Keratinocyte (primary cell): ENCODE data around the gene GPT2. TPM values are rescaled to one million over a fixed set of nuclear protein-coding genes. Genes with fewer than 3 reads are reported as not detected.

Experiments
- DNase-seq: peaks from one replicate; pipeline ENCODE4 v3.0.0-alpha.2; 2011; ENCODE audit warnings: low read depth, missing footprints, low spot score
- FAIRE-seq: peaks from 2 replicates; lab custom pipeline; 2011; peaks lifted over from hg19 to GRCh38; lab: Jason Lieb, UNC
- H2AFZ ChIP-seq: 2 replicates; pipeline ENCODE4 v1.6.0; 2012; ENCODE audit warnings: low read length, control low read depth, inconsistent platforms; ENCODE audit not compliant: control insufficient read depth
- H3K27ac ChIP-seq: 2 replicates; pipeline ENCODE4 v1.5.1; 2011; ENCODE audit warnings: low read length; ENCODE audit not compliant: control insufficient read depth, insufficient read depth
- H3K27me3 ChIP-seq: 3 replicates; pipeline ENCODE4 v1.6.0; 2011; ENCODE audit warnings: low read length; ENCODE audit not compliant: control insufficient read depth, insufficient read depth; ENCODE audit errors: extremely low read depth
- H3K36me3 ChIP-seq, 2 experiments: 2 replicates in 1 of 2; 3 replicates in 1 of 2; pipeline ENCODE4 v1.5.1; 2011; ENCODE audit warnings: low read length in 2 of 2, mild to moderate bottlenecking in 1 of 2; ENCODE audit not compliant: control insufficient read depth in 2 of 2, insufficient read depth in 2 of 2; ENCODE audit errors: extremely low read depth in 1 of 2
- H3K4me1 ChIP-seq: 3 replicates; pipeline ENCODE4 v1.5.1; 2011; ENCODE audit warnings: low read length; ENCODE audit not compliant: control insufficient read depth, insufficient read depth; ENCODE audit errors: extremely low read depth
- H3K4me2 ChIP-seq: 3 replicates; pipeline ENCODE4 v1.6.0; 2011; ENCODE audit warnings: low read depth, low read length; ENCODE audit not compliant: control insufficient read depth, insufficient read depth; ENCODE audit errors: extremely low read depth
- H3K4me3 ChIP-seq, 3 experiments: fragments of 200-600 bp in 1 of 3; sonication (generic) in 1 of 3; 2 replicates in 2 of 3; 3 replicates in 1 of 3; pipeline ENCODE4 v1.5.1; 2011 to 2016; ENCODE audit warnings: low read length in 3 of 3, mild to moderate bottlenecking in 3 of 3, control low read depth in 2 of 3, inconsistent platforms in 1 of 3, low read depth in 1 of 3, mixed read lengths in 1 of 3, mixed run types in 1 of 3, moderate library complexity in 1 of 3; ENCODE audit not compliant: control insufficient read depth in 2 of 3, insufficient read depth in 2 of 3; ENCODE audit errors: extremely low read depth in 1 of 3
- H3K79me2 ChIP-seq: 2 replicates; pipeline ENCODE4 v1.6.0; 2012; ENCODE audit warnings: low read length; ENCODE audit not compliant: control insufficient read depth, insufficient read depth
- H3K9ac ChIP-seq: 3 replicates; pipeline ENCODE4 v1.6.0; 2011; ENCODE audit warnings: low read length; ENCODE audit not compliant: control insufficient read depth, insufficient read depth; ENCODE audit errors: extremely low read depth
- H3K9me1 ChIP-seq: 3 replicates; pipeline ENCODE4 v1.6.0; 2011; ENCODE audit warnings: low read length; ENCODE audit not compliant: control insufficient read depth, insufficient read depth; ENCODE audit errors: extremely low read depth
- H3K9me3 ChIP-seq: 2 replicates; pipeline ENCODE4 v1.5.1; 2012; ENCODE audit warnings: low read depth, low read length; ENCODE audit not compliant: control insufficient read depth
- H4K20me1 ChIP-seq: 3 replicates; pipeline ENCODE4 v1.6.0; 2011; ENCODE audit warnings: low read length; ENCODE audit not compliant: control insufficient read depth, insufficient read depth; ENCODE audit errors: extremely low read depth
- CTCF ChIP-seq, 3 experiments: IDR thresholded peaks in 1 of 3; conservative IDR thresholded peaks in 1 of 3; optimal IDR thresholded peaks in 1 of 3; 2 replicates in 2 of 3; 3 replicates in 1 of 3; pipeline versions ENCODE3 to v1.5.1; 2011; ENCODE audit warnings: low read length in 3 of 3, mild to moderate bottlenecking in 3 of 3, moderate library complexity in 2 of 3, control low read depth in 1 of 3, inconsistent platforms in 1 of 3; ENCODE audit not compliant: insufficient read depth in 2 of 3; ENCODE audit errors: extremely low read depth in 1 of 3
- EZH2 ChIP-seq: IDR thresholded peaks from one replicate; pipeline ENCODE4 v1.6.1; 2012; ENCODE audit warnings: inconsistent platforms, mild to moderate bottlenecking, low read length, moderate library complexity
- dilution Hi-C: fragments of 300-500 bp; cut with MboI; formaldehyde crosslinking; loops from one replicate; pipeline ENCODE4 v1.7.0; 2020; ENCODE audit warnings: low sequenced_read_pairs; ENCODE audit not compliant: extremely low pct_ligation_motif_present
- polyA plus RNA-seq, 5 experiments: library from polyadenylated mRNA; depleted of rRNA in 3 of 5; stranded (reverse) in 3 of 5; stranded (forward) in 1 of 5; unstranded in 1 of 5; fragments of >200 nt; gene quantifications; 1 replicate in 1 of 5; 2 replicates in 3 of 5; 3 replicates in 1 of 5; pipeline versions ENCODE4 v1.2.1 to v1.2.3, GENCODE V29; 2011 to 2012; ENCODE audit warnings: missing spikeins in 2 of 5, low read depth in 1 of 5, low replicate concordance in 1 of 5

Gene GPT2
- polyA plus RNA-seq, 1 donor (not counting 4 experiments of a cell fraction or from before 2014, with no cell fraction given) = 16.1 TPM

- no peak overlapping the region for H3K4me3 ChIP-seq
- no peak overlapping the region for H3K27ac ChIP-seq
- H3K9ac ChIP-seq = no peak overlapping the region
- H3K4me1 ChIP-seq = peaks cover 5% of the 10 kb centered on the region
- H3K9me3 ChIP-seq = no peaks in the 10 kb centered on the region
- no peaks in the 10 kb centered on the region for H3K27me3 ChIP-seq
- no peak overlapping the region for H3K4me2 ChIP-seq
- no peaks in the 10 kb centered on the region for H4K20me1 ChIP-seq
- H3K36me3 ChIP-seq = peaks cover 10 to 14% of the 10 kb centered on the region in 2 experiments
- H3K9me1 ChIP-seq = no peaks in the 10 kb centered on the region
- dilution Hi-C loops = no loop called here
- no peak for TF ChIP-seq CTCF (optimal IDR thresholded peaks at IDR 0.05 in 1 of 3, IDR thresholded peaks at IDR 0.05 in 1 of 3, conservative IDR thresholded peaks at IDR 0.05 in 1 of 3; ENCODE audit: extremely low read depth in 1 of 3, insufficient read depth in 2 of 3, low read length in 3 of 3)
- TF ChIP-seq EZH2 = no peak
- H2AFZ ChIP-seq = no peak overlapping the region
- DNase-seq = no peak
- no peaks in the 10 kb centered on the region for H3K79me2 ChIP-seq
- FAIRE-seq = no peak
Measured at GRCh38 chr16:46901709-46902108, 17.5 kb downstream of the GPT2 start.

- FAIRE-seq = no peak
- Histone ChIP-seq H2AFZ (no peak overlapping the region), H4K20me1 (no peaks in the 10 kb centered on the region), H3K4me3 (no peak overlapping the region), H3K36me3 (peaks cover 10 to 15% of the 10 kb centered on the region in 2 experiments), H3K79me2 (no peaks in the 10 kb centered on the region), H3K9ac (no peak overlapping the region), H3K4me2 (no peak overlapping the region), H3K27me3 (no peaks in the 10 kb centered on the region), H3K9me1 (no peaks in the 10 kb centered on the region), H3K4me1 (peaks cover 5% of the 10 kb centered on the region), H3K9me3 (no peaks in the 10 kb centered on the region), H3K27ac (no peak overlapping the region)
- no peak for TF ChIP-seq EZH2
- TF ChIP-seq CTCF (optimal IDR thresholded peaks at IDR 0.05 in 1 of 3, IDR thresholded peaks at IDR 0.05 in 1 of 3, conservative IDR thresholded peaks at IDR 0.05 in 1 of 3; ENCODE audit: extremely low read depth in 1 of 3, insufficient read depth in 2 of 3, low read length in 3 of 3) = no peak
- DNase-seq = no peak
- dilution Hi-C loops = no loop called here
Measured at GRCh38 chr16:46903255-46903905, 19.2 kb downstream of the GPT2 start.
